Osteoblast (primary cell): Measurements from ENCODE around the gene MBD5. TPM values are rescaled to one million over a fixed set of nuclear protein-coding genes. Genes with fewer than 3 reads are reported as not detected.
A peak's percentile ranks its signal among the peaks of the same experiment; 100 is the strongest.

Source experiments
- DNase-seq: peaks from one replicate; pipeline ENCODE4 v3.0.0; 2011; ENCODE audit warnings: low spot score, mixed read lengths; ENCODE audit not compliant: insufficient read length; ENCODE audit errors: missing footprints
- H2AFZ ChIP-seq: 2 replicates; pipeline ENCODE4 v1.6.0; 2011; ENCODE audit warnings: mild to moderate bottlenecking, low read length
- H3K27ac ChIP-seq: 2 replicates; pipeline ENCODE4 v1.5.1; 2011; ENCODE audit warnings: mild to moderate bottlenecking, low read depth, low read length, moderate library complexity
- H3K27me3 ChIP-seq: 2 replicates; pipeline ENCODE4 v1.6.0; 2012; ENCODE audit warnings: mild to moderate bottlenecking, control low read depth, inconsistent platforms, low read length, moderate library complexity; ENCODE audit not compliant: insufficient read depth
- H3K36me3 ChIP-seq: 2 replicates; pipeline ENCODE4 v1.5.1; 2011; ENCODE audit warnings: mild to moderate bottlenecking, low read length, control low read depth, moderate library complexity; ENCODE audit not compliant: insufficient read depth
- H3K4me1 ChIP-seq: 2 replicates; pipeline ENCODE4 v1.5.1; 2011; ENCODE audit warnings: mild to moderate bottlenecking, low read length, control low read depth, moderate library complexity; ENCODE audit not compliant: insufficient read depth
- H3K4me2 ChIP-seq: 2 replicates; pipeline ENCODE4 v1.6.0; 2011; ENCODE audit warnings: mild to moderate bottlenecking, low read length; ENCODE audit not compliant: insufficient read depth
- H3K4me3 ChIP-seq: fragments of 200-600 bp; sonication (generic); 3 replicates; pipeline ENCODE4 v1.5.1; 2012; ENCODE audit warnings: mild to moderate bottlenecking, low read length, inconsistent platforms; ENCODE audit not compliant: insufficient read depth
- H3K79me2 ChIP-seq: 2 replicates; pipeline ENCODE4 v1.6.0; 2012; ENCODE audit warnings: mild to moderate bottlenecking, low read length, control low read depth, inconsistent platforms; ENCODE audit not compliant: insufficient read depth
- H3K9me3 ChIP-seq: 2 replicates; pipeline ENCODE4 v1.5.1; 2011; ENCODE audit warnings: low read depth, low read length, control low read depth
- H4K20me1 ChIP-seq: 2 replicates; pipeline ENCODE4 v1.6.0; 2012; ENCODE audit warnings: mild to moderate bottlenecking, low read length, control low read depth; ENCODE audit not compliant: insufficient read depth
- total RNA-seq: library from RNA; depleted of rRNA; stranded (reverse); fragments of >200 nt; gene quantifications from 2 replicates; pipeline ENCODE4 v1.2.3, GENCODE V29; 2012
- TF ChIP-seq, protein P1 (sequence below): IDR thresholded peaks from 2 replicates; pipeline ENCODE4 v1.5.1; 2011; ENCODE audit warnings: mild to moderate bottlenecking, low read depth, low read length, moderate library complexity; ENCODE audit errors: extremely low read depth

Gene MBD5
- total RNA-seq, 1 donor: 22.4 TPM

DNA sequence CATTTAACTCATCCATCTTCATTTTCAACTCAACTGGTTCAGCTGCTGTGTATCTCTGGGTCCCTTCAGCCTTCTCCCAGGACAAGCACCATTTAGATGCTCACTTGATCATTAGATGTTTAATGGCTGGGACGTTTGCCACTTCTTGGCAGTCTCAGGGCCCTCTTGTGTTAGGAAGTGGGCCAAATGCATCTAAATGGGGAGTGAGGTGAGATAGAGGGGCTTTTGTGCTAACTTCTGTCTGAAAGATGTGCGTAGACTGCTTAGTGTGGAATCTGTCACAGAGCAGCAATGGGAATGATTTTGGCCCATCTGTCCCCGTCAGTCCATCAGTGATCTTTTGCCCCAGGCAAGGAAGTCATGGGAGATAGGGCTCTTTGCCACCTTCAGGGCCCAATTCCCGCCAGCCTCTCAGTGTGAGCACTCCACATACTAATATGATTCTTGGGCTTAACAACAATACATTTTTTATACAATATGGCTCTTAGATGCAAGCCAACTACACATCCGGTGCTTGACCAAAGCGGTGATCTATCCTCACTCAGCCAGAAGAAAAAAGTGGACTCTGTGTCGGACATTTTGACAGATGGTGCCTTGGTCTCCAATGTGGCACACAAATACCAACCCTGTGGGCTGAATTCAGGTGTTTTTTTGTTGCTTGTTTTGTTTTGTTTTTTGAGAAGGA is 528.0 kb downstream of the MBD5 start:
- Histone ChIP-seq H3K27me3 (no peaks in the 10 kb centered on the region), H3K27ac (no peak overlapping the region), H2AFZ (no peak overlapping the region), H3K4me3 (no peak overlapping the region), H3K36me3 (no peaks in the 10 kb centered on the region), H4K20me1 (no peaks in the 10 kb centered on the region), H3K79me2 (no peaks in the 10 kb centered on the region), H3K4me1 (no peaks in the 10 kb centered on the region), H3K9me3 (no peaks in the 10 kb centered on the region), H3K4me2 (no peak overlapping the region)
- DNase-seq: peak; percentile 47
- TF ChIP-seq, protein P1, sequence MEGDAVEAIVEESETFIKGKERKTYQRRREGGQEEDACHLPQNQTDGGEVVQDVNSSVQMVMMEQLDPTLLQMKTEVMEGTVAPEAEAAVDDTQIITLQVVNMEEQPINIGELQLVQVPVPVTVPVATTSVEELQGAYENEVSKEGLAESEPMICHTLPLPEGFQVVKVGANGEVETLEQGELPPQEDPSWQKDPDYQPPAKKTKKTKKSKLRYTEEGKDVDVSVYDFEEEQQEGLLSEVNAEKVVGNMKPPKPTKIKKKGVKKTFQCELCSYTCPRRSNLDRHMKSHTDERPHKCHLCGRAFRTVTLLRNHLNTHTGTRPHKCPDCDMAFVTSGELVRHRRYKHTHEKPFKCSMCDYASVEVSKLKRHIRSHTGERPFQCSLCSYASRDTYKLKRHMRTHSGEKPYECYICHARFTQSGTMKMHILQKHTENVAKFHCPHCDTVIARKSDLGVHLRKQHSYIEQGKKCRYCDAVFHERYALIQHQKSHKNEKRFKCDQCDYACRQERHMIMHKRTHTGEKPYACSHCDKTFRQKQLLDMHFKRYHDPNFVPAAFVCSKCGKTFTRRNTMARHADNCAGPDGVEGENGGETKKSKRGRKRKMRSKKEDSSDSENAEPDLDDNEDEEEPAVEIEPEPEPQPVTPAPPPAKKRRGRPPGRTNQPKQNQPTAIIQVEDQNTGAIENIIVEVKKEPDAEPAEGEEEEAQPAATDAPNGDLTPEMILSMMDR: no peak

DNA sequence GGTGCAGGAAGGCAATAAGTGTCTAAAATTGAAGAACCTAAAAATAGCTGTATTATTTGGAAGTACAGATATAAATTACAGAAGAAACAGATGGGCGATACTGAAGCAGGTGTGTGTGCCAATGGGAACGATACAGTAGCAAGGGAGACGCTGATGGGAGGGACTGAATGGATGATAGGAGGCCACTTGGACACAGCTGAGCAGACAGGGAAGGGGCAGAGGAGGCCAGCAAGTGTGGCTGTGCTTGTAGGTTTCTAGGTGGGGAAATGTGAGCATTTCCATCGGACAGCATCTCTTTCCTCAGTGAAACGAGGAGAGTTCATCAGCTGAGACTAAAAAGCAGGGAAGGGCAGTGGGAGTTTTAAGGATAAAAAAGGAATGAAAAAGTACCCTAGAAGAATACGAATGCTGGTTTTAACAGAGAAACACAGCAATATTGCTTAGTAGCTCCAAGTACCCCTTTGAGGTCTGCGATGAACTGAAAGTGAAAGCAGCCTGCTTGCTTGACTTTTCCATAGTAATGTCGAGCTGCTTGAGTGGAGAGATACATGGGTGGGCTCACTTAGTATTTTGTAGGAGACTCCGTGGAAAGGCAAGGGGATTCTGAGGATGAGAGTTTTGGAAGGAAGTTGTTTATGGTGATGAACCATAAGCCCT is 531.9 kb downstream of the MBD5 start:
- Histone ChIP-seq H2AFZ (peak overlapping the region; percentile 74), H3K36me3 (no peaks in the 10 kb centered on the region), H3K4me3 (peak overlapping the region; percentile 64), H3K9me3 (no peaks in the 10 kb centered on the region), H3K4me1 (no peaks in the 10 kb centered on the region), H3K27ac (no peak overlapping the region), H3K27me3 (no peaks in the 10 kb centered on the region), H3K79me2 (no peaks in the 10 kb centered on the region), H3K4me2 (peak overlapping the region; percentile 61), H4K20me1 (no peaks in the 10 kb centered on the region)
- DNase-seq: peak; percentile 78
- TF ChIP-seq, protein P1: no peak

DNA sequence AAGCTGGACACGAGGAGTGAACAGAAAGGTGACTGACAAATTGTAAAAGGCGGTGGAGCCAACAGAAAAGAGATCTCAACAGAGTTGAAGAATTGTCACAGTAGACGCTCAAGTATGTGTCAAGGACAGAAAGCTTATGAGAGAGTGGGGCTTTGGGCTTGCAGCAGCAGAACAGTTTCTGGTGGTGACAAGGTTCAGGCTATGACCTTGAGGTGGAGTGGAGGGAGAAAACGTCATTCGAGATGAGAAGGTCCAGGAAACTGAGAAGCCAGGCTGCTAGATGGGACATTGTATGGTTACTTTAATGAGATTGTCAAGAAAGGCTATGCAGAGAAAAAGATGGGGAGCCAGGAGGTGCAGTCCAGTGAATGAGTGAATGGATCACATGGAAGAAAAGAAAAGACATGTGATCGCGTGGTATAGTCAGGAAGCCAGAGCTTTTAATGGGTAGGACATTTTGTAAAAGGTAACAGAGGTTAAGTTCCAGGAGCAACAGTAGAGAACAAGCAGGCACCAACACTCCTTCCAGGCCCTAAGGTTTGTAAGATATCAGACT is 532.5 kb downstream of the MBD5 start:
- peak overlapping the region; percentile 64 for H3K4me3 ChIP-seq
- H3K4me1 ChIP-seq: no peaks in the 10 kb centered on the region
- DNase-seq: peak; percentile 55
- TF ChIP-seq, protein P1: no peak
- H3K36me3 ChIP-seq: no peaks in the 10 kb centered on the region
- no peak overlapping the region for H3K27ac ChIP-seq
- no peaks in the 10 kb centered on the region for H3K27me3 ChIP-seq
- no peaks in the 10 kb centered on the region for H3K79me2 ChIP-seq
- peak overlapping the region; percentile 61 for H3K4me2 ChIP-seq
- H4K20me1 ChIP-seq: no peaks in the 10 kb centered on the region
- no peaks in the 10 kb centered on the region for H3K9me3 ChIP-seq
- H2AFZ ChIP-seq: peak overlapping the region; percentile 74
